GM21825 (cell line): ENCODE data around the gene TMEM202.
"Not testable (repeated sequence)": the region's sequence is repeated elsewhere in the genome, so short reads cannot be mapped to it uniquely, and the experiment has no call there.

Experiments
- ATAC-seq: cut with Tn5 transposase; IDR thresholded peaks from one replicate; pipeline ENCODE4 v1.9.1; 2021; ENCODE audit warnings: mild to moderate bottlenecking, moderate library complexity; ENCODE audit not compliant: unreplicated experiment

TMEM202 gene

DNA sequence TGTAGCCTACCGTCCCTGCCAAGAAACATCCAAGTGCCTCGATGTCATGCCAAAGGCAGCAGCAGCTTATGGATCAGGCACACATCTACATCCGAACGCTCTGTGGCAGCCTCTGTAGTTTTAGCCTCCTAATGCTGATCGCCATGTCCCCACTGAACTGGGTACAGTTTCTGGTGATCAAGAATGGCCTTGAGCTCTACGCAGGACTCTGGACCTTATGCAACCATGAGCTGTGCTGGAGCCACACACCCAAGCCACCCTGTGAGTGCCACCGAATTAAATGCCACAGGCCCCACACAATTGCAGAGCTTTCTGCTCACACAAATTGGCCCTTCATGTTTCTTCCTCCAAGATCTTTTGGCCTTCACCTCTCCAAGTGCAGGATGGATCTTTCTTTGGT is 543 bp downstream of the TMEM202 start:
- ATAC-seq, result no peak

DNA sequence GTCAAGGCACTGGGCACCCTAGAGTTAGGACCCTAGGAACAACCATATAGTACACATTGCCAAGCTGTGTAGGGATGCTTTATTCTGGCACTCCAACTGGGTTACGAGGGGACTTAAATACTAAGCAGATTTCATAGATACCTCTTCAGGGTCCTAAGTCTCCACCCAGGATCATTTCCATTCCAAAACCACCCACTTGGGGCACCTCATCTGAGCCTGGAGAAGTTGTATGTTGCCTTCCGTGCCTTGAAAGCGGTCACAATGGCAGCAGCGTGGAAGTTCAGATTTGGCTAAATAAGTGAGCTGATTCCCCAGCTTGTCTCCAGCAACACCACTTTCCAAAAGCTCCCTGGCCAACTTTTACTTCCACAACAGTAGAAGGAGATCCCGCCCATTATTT is 4.6 kb downstream of the TMEM202 start:
- ATAC-seq, result no peak

DNA sequence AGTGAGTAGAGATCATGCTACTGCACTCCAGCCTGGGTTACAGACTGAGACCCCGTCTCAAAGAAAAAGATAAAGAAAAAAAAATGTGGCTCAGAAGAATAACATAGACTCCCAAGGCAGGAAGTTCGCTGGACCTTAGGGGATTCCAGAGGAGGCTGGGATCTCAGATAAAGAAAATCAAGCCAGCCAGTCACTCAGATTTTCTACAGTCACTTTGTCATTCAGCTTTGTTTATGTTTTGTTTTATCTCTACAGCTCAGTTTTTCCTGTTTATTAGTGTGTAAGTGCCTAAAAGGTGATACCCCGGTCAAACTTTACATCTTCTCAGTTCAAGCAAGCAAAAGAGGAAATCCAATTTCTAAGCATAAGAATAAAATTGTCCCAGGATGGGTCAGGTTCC is 6.3 kb downstream of the TMEM202 start:
- no peak for ATAC-seq

DNA sequence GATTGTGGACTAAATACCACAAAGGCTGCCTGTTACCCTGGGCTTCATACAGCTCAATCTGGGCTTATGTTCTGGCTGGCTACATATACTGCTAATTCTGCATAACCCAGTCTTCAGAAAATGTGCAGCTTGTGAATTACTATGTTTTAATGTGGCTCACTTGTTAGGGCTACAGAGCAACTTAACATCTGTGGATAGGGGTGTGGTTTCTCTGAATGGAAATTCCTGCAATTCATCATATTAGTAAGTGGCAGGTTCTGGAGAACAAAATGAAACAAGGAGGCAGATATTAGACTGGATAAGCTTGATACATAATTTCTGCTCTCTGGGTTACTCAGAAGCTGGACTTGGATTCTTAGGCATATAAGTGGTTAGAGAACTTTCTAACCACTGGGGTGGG is 6.7 kb downstream of the TMEM202 start:
- no peak for ATAC-seq

DNA sequence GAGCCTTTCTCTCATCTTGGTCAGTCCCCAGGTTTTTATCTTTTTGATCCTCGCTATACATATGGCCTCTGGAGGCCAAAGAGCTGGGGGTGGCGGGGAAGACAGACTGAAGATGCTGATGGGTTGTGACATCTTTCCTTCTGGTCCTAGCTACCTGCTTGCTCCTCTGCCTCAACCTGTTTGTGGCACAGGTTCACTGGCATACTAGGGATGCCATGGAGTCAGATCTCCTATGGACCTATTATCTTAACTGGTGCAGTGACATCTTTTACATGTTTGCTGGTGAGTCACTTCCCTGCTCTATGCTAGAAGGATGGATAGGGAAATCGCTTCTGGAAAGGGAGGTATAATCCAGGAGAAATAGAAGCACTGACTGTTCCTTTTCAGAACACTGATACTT is 8.8 kb downstream of the TMEM202 start:
- no peak for ATAC-seq

DNA sequence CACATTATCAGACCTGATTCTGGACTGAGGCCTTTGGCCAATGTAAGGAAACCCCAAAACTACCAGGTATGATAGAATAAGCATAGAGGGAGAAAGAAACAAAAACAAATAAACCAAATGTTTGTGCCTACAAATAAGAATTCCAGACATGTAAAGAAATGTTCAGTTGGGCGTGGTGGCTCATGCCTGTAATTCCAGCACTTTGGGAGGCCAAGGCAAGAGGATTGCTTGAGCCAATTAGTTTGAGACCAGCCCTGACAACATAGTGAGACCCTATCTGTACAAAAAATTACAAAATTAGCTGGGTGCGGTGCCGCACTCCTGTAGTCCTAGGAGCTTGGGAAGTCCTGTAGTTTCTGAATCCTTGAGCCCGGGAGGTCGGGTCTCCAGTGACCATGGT is 13.0 kb downstream of the TMEM202 start:
- ATAC-seq, result no peak

DNA sequence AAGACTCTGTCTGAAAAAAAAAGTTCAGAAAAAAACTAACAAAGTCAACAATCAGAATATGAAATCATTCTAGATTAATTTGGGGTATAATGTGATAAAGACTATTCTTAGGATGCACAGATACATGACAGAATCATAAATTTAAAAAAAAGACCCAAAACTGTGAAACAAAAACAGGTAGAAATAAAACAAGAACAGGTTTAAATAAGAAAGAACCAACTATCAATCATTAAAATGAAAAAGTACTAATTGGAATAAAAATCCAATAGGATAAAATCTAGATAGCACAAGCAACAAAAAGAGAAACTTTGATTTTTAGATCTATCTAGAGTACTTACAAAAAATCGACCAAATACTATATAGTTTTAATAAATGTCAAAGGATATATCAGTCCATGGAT is 13.4 kb downstream of the TMEM202 start:
- ATAC-seq, result no peak

DNA sequence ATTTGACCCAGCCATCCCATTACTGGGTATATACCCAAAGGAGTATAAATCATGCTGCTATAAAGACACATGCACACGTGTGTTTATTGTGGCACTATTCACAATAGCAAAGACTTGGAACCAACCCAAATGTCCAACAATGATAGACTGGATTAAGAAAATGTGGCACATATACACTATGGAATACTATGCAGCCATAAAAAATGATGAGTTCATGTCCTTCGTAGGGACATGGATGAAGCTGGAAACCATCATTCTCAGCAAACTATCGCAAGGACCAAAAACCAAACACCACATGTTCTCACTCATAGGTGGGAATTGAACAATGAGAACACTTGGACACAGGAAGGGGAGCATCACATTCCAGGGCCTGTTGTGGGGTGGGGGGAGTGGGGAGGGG is 15.2 kb downstream of the TMEM202 start:
- not testable (repeated sequence) for ATAC-seq

DNA sequence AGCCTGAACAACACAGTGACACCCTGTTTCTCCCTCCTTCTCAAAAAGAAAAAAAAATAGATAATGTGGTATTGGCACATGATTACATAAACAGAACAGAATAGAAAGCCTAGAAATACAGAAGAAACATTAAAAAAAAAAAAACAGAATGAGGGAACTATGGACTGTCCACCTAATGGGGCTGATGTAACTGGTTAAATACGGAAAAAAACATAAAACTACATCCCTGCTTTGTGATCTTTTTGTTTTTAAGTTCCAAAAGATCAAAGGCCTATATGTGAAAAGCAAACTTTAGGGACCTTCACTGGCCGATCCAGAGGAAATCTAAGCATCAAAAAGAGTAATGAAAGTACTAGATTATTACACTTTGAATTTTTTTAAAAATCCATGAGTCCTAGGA is 17.2 kb downstream of the TMEM202 start:
- ATAC-seq, result no peak

DNA sequence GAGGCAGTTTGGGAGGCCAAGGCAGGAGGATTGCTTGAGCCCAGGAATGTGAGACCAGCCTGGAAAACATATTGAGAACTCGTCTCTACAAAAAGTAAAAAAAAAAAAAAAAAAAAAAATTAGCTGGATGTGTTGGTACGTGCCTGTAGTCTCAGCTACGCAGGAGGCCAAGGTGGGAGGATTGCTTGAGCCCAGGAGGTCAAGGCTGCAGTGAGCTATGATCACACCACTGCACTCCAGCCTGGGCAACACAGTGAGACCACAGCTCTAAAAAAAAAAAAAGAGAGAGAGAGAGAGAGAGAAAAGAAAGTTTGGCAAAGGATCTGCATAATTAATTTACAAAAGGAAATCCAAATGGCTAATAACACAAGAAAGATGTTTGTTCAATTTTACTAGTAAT is 21.7 kb downstream of the TMEM202 start:
- not testable (repeated sequence) for ATAC-seq

DNA sequence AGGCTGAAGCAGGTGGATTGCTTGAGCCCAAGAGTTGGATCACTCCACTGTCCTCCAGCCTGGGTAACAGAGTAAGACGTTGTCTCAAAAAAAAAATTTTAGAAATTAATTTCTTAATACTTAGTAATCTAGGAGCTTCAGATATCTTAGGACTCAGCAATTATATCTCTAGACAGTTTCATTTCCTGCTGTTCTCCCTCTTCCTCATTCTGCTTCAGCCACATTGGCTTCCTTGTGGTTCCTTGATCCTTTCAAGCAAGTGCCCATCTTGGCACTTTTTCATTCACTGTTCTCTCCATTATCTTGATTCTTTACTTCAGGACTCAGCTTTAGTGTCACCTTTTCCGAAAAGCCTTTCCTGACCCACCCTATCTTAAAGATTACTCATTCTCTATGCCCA is 22.5 kb downstream of the TMEM202 start:
- no peak for ATAC-seq

DNA sequence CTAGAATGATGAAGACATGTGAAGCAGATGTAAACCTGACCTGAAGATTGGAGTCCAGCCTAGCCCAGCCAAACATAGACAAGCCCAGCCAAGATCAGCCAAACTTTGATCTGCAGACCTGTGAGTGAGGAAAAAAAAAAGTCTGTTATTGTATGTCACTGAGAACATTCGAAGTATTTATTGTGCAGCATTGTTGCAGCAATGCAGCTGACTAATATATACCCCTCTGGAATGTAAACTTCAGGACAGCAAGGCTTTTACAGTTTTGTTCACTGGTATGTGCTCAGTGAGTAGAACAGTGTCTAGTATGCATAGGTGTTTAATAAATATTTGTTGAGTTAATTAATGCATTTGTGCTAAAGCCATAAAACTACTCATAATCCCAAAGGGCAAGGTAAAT is 23.4 kb downstream of the TMEM202 start:
- no peak for ATAC-seq

DNA sequence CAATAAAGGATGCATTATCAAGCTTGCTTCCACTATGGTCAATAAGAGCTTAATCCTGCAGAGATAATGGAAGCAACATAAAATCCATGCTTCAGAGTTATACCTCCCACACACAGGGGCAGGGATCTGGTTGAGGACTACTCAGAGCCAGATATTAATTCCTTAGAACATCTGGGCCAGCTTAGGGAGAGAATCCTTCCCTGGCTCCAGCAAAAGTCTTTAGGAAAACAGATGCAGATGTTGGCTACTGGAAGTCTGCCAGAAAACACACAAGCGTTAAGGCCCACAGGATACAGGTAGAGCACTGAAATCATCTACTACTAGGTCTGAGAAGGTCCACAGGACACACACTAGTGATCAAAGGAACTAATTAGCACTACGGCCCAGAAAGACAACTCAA is 25.2 kb downstream of the TMEM202 start:
- no peak for ATAC-seq

DNA sequence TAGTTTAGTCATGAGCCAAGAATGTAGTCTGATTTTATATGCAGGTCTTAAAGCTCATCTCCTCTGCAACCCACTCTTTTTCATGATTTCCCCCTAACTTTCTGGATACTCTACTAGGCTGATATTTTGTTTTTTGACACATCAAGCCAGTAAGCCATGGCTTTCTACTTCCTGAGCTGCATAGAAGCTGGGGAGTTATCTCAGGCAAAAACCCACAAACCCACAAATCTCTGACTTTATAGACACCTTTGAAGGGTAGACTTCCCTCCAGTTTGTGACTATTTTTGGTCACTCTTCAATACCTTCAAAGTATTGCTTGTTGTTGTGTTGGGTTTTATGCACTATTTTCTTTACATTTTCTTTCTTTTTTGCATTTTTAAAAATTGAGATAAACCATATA is 28.6 kb downstream of the TMEM202 start:
- no peak for ATAC-seq

DNA sequence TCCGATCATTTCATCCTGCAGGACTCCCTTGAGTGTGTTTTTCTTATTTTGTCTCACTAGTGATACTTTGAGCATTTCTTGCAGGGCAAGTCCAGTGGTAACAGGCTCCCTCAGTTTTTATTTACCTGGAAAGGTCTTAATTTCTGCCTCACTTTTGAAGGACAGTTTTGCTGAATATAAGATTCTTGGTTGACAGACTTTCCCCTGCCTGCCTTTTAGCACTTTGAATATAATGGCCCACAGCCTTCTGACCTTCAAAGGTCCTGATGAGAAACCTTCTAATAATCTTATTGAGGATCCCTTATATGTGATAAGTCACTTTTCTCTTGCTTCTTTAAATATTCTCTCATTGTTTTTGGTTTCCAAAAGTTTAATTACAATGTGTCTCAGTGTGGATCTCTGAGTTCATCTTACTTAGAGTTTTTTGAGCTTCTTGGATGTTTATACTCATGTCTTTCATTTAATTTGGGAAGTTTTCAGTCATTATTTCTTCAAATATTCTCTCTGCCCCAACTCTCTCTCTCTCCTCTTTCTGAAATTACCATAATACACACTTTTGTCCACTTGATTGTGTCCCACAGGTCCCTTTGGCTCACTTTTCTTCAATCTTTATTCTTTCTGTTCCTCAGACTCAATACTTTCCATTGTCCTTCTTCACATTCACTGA is 39.7 kb downstream of the TMEM202 start:
- no peak for ATAC-seq

DNA sequence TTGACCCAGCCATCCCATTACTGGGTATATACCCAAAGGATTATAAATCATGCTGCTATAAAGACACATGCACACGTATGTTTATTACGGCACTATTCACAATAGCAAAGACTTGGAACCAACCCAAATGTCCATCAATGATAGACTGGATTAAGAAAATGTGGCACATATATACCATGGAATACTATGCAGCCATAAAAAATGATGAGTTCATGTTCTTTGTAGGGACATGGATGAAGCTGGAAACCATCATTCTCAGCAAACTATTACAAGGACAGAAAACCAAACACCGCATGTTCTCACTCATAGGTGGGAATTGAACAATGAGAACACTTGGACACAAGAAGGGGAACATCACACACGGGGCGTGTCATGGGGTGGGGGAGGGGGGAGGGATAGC is 44.7 kb downstream of the TMEM202 start:
- not testable (repeated sequence) for ATAC-seq

DNA sequence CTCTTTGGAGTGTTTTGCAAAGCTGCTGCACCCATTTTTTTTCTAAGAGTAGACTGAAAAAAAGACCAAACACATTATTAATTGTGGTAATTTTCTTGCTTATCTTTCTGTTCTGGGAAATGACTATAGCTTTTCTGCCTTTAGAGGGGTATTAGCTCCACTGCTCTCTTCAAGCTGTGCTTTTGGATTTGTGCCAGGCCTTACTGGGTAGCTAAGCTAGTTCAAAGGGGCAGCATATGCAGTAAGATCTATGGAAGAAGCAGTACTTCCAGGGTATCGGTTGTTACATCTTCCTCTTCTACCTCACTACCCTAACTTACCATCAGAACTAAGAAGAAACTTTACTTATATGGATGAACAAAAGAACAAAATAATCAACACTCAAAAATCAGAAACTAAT is 47.3 kb downstream of the TMEM202 start:
- no peak for ATAC-seq

DNA sequence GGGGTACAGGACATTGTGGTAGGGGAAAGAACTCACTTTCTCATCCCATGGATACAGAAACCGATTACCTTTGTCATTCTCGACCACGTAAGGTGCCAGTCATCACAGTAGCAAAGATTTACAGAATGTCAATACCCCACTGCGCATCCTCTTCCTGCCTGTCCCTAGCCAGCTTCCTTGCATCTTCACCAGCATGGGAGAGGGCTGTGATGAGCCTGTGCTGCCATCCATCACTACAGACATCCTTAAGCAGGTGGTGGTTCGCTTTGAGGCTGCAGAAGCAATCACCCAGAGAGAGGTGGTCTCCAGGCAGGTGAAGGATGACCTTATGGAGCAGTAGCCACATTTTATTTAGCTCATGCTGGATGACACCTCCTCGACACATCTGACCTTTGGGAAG is 52.7 kb downstream of the TMEM202 start:
- no peak for ATAC-seq

DNA sequence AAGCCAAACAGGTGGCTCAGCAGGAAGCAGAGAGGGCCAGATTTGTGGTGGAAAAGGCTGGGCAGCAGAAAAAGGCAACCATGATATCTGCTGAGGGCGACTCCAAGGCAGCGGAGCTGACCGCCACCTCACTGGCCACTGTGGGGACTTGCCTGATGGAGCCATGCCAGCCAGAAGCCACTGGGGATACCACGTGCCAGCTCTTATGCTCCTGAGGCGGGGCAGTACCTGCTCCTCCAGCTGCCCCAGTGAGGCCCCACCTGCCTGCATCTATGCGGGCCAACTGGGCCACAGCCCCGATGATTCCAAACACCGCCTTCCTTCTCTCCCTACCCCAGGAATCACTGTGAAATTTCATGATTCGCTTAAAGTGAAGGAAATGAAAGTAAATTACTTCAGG is 53.1 kb downstream of the TMEM202 start:
- ATAC-seq, result no peak

DNA sequence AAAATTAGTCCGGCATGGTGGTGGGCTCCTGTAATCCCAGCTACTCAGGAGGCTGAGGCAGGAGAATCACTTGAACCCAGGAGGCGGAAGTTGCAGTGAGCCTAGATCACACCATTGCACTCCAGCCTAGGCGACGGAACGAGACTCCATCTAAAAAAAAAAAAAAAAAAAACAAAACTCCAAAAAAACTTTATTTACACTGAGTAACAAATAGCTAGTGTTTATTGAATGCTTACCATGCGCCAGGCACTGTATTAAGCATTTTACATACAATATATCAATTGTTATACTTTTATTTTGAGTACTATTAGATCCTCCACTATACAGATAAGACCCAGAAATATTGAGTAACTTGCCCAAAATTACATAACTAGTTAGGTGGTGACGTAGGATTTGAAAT is 58.6 kb downstream of the TMEM202 start:
- no peak for ATAC-seq
